K562 (cell line): ENCODE data around the gene SPAG9. TPM values are rescaled to one million over a fixed set of nuclear protein-coding genes. Genes with fewer than 3 reads are reported as not detected.

Experiments used
- ATAC-seq: fragments of 200-7000 bp; cut with Tn5 transposase; 3 replicates; pipeline ENCODE4 v1.9.1; 2020; ENCODE audit warnings: moderate library complexity
- BruUV-seq: library from RNA; stranded (reverse); fragments of 400-500 nt; replicated peaks from 2 replicates; lab custom pipeline; 2021; lab: Mats Ljungman, UMichigan
- CTCF ChIA-PET: fragments of 300-600 bp; formaldehyde crosslinking; extraction: SDS; loops from one replicate; lab custom pipeline; 2021; ENCODE audit warnings: low intra/inter-chr PET ratio; lab: Yijun Ruan, JAX
- POLR2A ChIA-PET: fragments of 300-600, 350-650 bp; sonication (Branson Sonifier 250); formaldehyde crosslinking; extraction: SDS; loops from one replicate; lab custom pipeline; 2021; ENCODE audit warnings: antibody characterized with exemption, inconsistent platforms; lab: Yijun Ruan, JAX
- DNase-seq, 4 experiments: peaks; one replicate each; pipeline versions ENCODE4 v3.0.0 to v3.0.0-alpha.2; 2011 to 2018; ENCODE audit warnings: low spot score in 3 of 4, mixed read lengths in 3 of 4; ENCODE audit errors: extremely low read depth in 1 of 4
- FAIRE-seq: peaks from 2 replicates; lab custom pipeline; 2011; peaks lifted over from hg19 to GRCh38; lab: Jason Lieb, UNC
- H2AFZ ChIP-seq: 2 replicates; pipeline ENCODE4 v1.6.0; 2011; ENCODE audit warnings: low read depth, low read length, control low read depth, inconsistent platforms
- H3K27ac ChIP-seq: fragments of 200-600 bp; 3 replicates; pipeline ENCODE4 v1.8.0; 2011; ENCODE audit warnings: low read depth, mild to moderate bottlenecking, control low read depth, inconsistent platforms, low read length, moderate library complexity, mixed read lengths; ENCODE audit errors: extremely low read depth
- H3K27me3 ChIP-seq, 2 experiments: fragments of 300-600 bp in 1 of 2; 2 replicates in 1 of 2; 3 replicates in 1 of 2; pipeline versions ENCODE4 v1.6.0 to v1.8.0; 2011; ENCODE audit warnings: inconsistent platforms in 2 of 2, low read length in 2 of 2, mild to moderate bottlenecking in 1 of 2, mixed read lengths in 1 of 2, moderate library complexity in 1 of 2; ENCODE audit not compliant: control insufficient read depth in 2 of 2, insufficient read depth in 2 of 2
- H3K36me3 ChIP-seq: fragments of 300-600 bp; 3 replicates; pipeline ENCODE4 v1.8.0; 2011; ENCODE audit warnings: mild to moderate bottlenecking, low read length, inconsistent platforms; ENCODE audit not compliant: control insufficient read depth, insufficient read depth
- H3K4me1 ChIP-seq, 2 experiments: fragments of 200-600 bp in 1 of 2; replicated peaks in 1 of 2; 2 replicates in 1 of 2; 3 replicates in 1 of 2; pipeline versions ENCODE4 v1.5.1 to v1.8.0; 2011; ENCODE audit warnings: inconsistent platforms in 2 of 2, low read length in 2 of 2, mild to moderate bottlenecking in 1 of 2, mixed read lengths in 1 of 2, moderate library complexity in 1 of 2; ENCODE audit not compliant: control insufficient read depth in 2 of 2, insufficient read depth in 2 of 2
- H3K4me2 ChIP-seq: 2 replicates; pipeline ENCODE4 v1.6.1; 2011; ENCODE audit warnings: low read length, control low read depth, inconsistent platforms, mixed read lengths; ENCODE audit not compliant: insufficient read depth
- H3K4me3 ChIP-seq: fragments of 200-600 bp; sonication (generic), shearing (Covaris generic); 2 replicates; pipeline ENCODE4 v1.5.1; 2016; ENCODE audit warnings: control low read depth, inconsistent platforms
- H3K79me2 ChIP-seq: fragments of 200-600 bp; 3 replicates; pipeline ENCODE4 v1.8.0; 2011; ENCODE audit warnings: low read length, inconsistent platforms; ENCODE audit not compliant: control insufficient read depth, insufficient read depth
- H3K9ac ChIP-seq, 2 experiments: 2 replicates each; pipeline versions ENCODE4 v1.6.0 to v1.6.1; 2011; ENCODE audit warnings: low read depth in 2 of 2, low read length in 2 of 2, control low read depth in 1 of 2, inconsistent platforms in 1 of 2, mild to moderate bottlenecking in 1 of 2, mixed read lengths in 1 of 2; ENCODE audit not compliant: insufficient read depth in 1 of 2
- H3K9me1 ChIP-seq: one replicate; pipeline ENCODE4 v1.6.0; 2011; ENCODE audit warnings: inconsistent platforms, mild to moderate bottlenecking, low read length, moderate library complexity; ENCODE audit not compliant: control insufficient read depth, insufficient read depth
- H3K9me3 ChIP-seq: replicated peaks from 2 replicates; pipeline ENCODE4 v1.5.1; 2011; ENCODE audit warnings: low read depth, low read length, inconsistent platforms; ENCODE audit not compliant: control insufficient read depth, insufficient read depth
- H4K20me1 ChIP-seq: replicated peaks from 2 replicates; pipeline ENCODE4 v1.6.1; 2011; ENCODE audit warnings: low read length, inconsistent platforms, mixed read lengths; ENCODE audit not compliant: control insufficient read depth, insufficient read depth
- C11orf30 ChIP-seq: fragments of 450-650 bp; IDR thresholded peaks from 2 replicates; pipeline ENCODE4 v1.6.1; 2016; ENCODE audit warnings: low read depth, mild to moderate bottlenecking
- DACH1 ChIP-seq: fragments of 450-650 bp; IDR thresholded peaks from 2 replicates; pipeline ENCODE4 v1.6.1; 2018; ENCODE audit not compliant: partially characterized antibody
- FOXK1 ChIP-seq: sonication (generic); formaldehyde crosslinking; IDR thresholded peaks from 2 replicates; pipeline ENCODE4 v1.8.0; 2022; ENCODE audit warnings: missing genetic modification reagents, mild to moderate bottlenecking, borderline replicate concordance
- NR2C1 ChIP-seq, 2 experiments: fragments of 450-650 bp; IDR thresholded peaks; 2 replicates each; pipeline ENCODE4 v1.6.1; 2017; ENCODE audit warnings: mild to moderate bottlenecking in 2 of 2, antibody characterized with exemption in 1 of 2, inconsistent platforms in 1 of 2, missing compliant biosample characterization in 1 of 2, missing genetic modification characterization in 1 of 2
- PBX2 ChIP-seq, 2 experiments: IDR thresholded peaks in 1 of 2; conservative IDR thresholded peaks in 1 of 2; 2 replicates each; pipeline ENCODE4 v1.6.1; 2016; ENCODE audit warnings: low read depth in 2 of 2, mild to moderate bottlenecking in 1 of 2, missing compliant biosample characterization in 1 of 2, missing genetic modification characterization in 1 of 2, moderate library complexity in 1 of 2
- PHB2 ChIP-seq: fragments of 450-650 bp; IDR thresholded peaks from 2 replicates; pipeline ENCODE4 v1.6.1; 2017; ENCODE audit warnings: low read depth
- STAG1 ChIP-seq: sonication (generic); formaldehyde crosslinking; IDR thresholded peaks from 2 replicates; pipeline ENCODE4 v1.5.0; 2020; ENCODE audit warnings: missing genetic modification reagents, borderline replicate concordance
- TAL1 ChIP-seq: fragments of 450-650 bp; IDR thresholded peaks from 2 replicates; pipeline ENCODE4 v1.6.1; 2016; ENCODE audit warnings: mild to moderate bottlenecking
- USF1 ChIP-seq: sonication (generic); formaldehyde crosslinking; IDR thresholded peaks from 2 replicates; pipeline ENCODE4 v1.9.0; 2022; ENCODE audit warnings: mild to moderate bottlenecking, missing genetic modification reagents
- ZNF398 ChIP-seq: fragments of 250-450 bp; sonication (Bioruptor Pico); IDR thresholded peaks from 2 replicates; pipeline ENCODE4 v1.8.0; 2021; ENCODE audit warnings: moderate library complexity, mild to moderate bottlenecking, inconsistent platforms
- ZNF696 ChIP-seq: fragments of 250-450 bp; sonication (Bioruptor Pico); conservative IDR thresholded peaks from 2 replicates; pipeline ENCODE4 v1.4.0; 2020; ENCODE audit warnings: mild to moderate bottlenecking, moderate library complexity
- ZNF766 ChIP-seq: fragments of 200-800 bp; sonication (Bioruptor generic); conservative IDR thresholded peaks from 2 replicates; pipeline ENCODE4 v1.6.1; 2016; ENCODE audit warnings: missing genetic modification characterization, missing compliant biosample characterization
- WGBS: fragments of 100-300 bp; shearing (Covaris generic); methylation state at CpG from one replicate; pipeline ENCODE4 v1.1.6; 2016; ENCODE audit warnings: low coverage, mixed read lengths; ENCODE audit not compliant: insufficient coverage; ENCODE audit errors: missing lambda C conversion rate; 5-methylcytosine and 5-hydroxymethylcytosine counted together
- in situ Hi-C: fragments of 300-500 bp; cut with MboI; formaldehyde crosslinking; loops from 4 replicates; pipeline ENCODE4 v1.15.0; 2018; ENCODE audit warnings: inconsistent platforms, mixed read lengths
- intact Hi-C: fragments of 100-400 bp; cut with micrococcal nuclease; formaldehyde crosslinking; loops from 2 replicates; pipeline ENCODE4 v1.14.2; 2022
- polyA plus RNA-seq, 8 experiments: library from polyadenylated mRNA; depleted of rRNA in 4 of 8; stranded (reverse) in 5 of 8; unstranded in 3 of 8; fragments of >200 nt; fragmentation: Nextera tagmentation in 2 of 8; fragmentation: Illumina TruSeq in 1 of 8; extraction: Ambion mirVana in 2 of 8; extraction: Trizol in 1 of 8; gene quantifications; 2 replicates each; pipeline versions ENCODE4 v1.2.1 to v1.2.3, GENCODE V29; 2011 to 2014; ENCODE audit warnings: inconsistent platforms in 1 of 8, missing spikeins in 1 of 8
- total RNA-seq, 7 experiments: library from RNA; depleted of rRNA in 6 of 7; stranded (reverse); fragments of >200 nt in 6 of 7; fragmentation: Illumina TruSeq in 2 of 7; extraction: Trizol in 2 of 7; gene quantifications; 2 replicates each; pipeline versions ENCODE4 v1.2.1 to v1.2.3, GENCODE V29; 2011 to 2021; ENCODE audit warnings: low replicate concordance in 1 of 7

SPAG9 gene
- total and polyA plus RNA-seq, 9 of the 15 experiments (the other 6 are each of a cell fraction or from before 2014, with no cell fraction given): 12.2 to 99.2 (median 58.2) TPM

GRCh38 chr17:50993544-50993943, 127.1 kb downstream of the SPAG9 start:
- H3K36me3 ChIP-seq: peaks cover 90% of the 10 kb centered on the region
- no peak overlapping the region for H3K27ac ChIP-seq
- DNase-seq (no peak), FAIRE-seq (no peak), ATAC-seq (no peak)
- H3K9me3 ChIP-seq: no peaks in the 10 kb centered on the region
- no peaks in the 10 kb centered on the region for H3K4me1 ChIP-seq
- H3K79me2 ChIP-seq: no peaks in the 10 kb centered on the region
- no peak overlapping the region for H2AFZ ChIP-seq
- ChIA-PET CTCF (no interaction called here), POLR2A (no interaction called here)
- no peaks in the 10 kb centered on the region for H4K20me1 ChIP-seq
- no peaks in the 10 kb centered on the region for H3K27me3 ChIP-seq
- intact Hi-C loops: no loop called here
- H3K4me3 ChIP-seq: no peak overlapping the region
- in situ Hi-C loops: no loop called here
- H3K9ac ChIP-seq: no peak overlapping the region
- no peak overlapping the region for H3K4me2 ChIP-seq
- H3K9me1 ChIP-seq: no peaks in the 10 kb centered on the region
- no TSS peak for BruUV-seq
- WGBS: 92% methylated on average over 2 of the region's 2 CpGs
- TF ChIP-seq USF1 (CRISPR knock-in tag): no peak
- TF ChIP-seq ZNF766 (CRISPR knock-in tag): no peak
- no peak for TF ChIP-seq STAG1 (CRISPR knock-in tag)
- TF ChIP-seq DACH1: no peak
- no peak for TF ChIP-seq ZNF398 (CRISPR knock-in tag)
- TF ChIP-seq PHB2: no peak
- TF ChIP-seq C11orf30: no peak
- TF ChIP-seq ZNF696 (CRISPR knock-in tag): no peak
- TF ChIP-seq TAL1: no peak
- TF ChIP-seq PBX2 (CRISPR knock-in tag; IDR thresholded peaks at IDR 0.05; ENCODE audit: low read depth): no peak
- TF ChIP-seq PBX2 (tag; conservative IDR thresholded peaks at IDR 0.05; ENCODE audit: low read depth): no peak
- no peak for TF ChIP-seq FOXK1 (CRISPR knock-in tag)
- no peak for TF ChIP-seq NR2C1 (IDR thresholded peaks at IDR 0.05)
- TF ChIP-seq NR2C1 (tag; IDR thresholded peaks at IDR 0.05): no peak
